ENCODE data around the gene SLC39A2. TPM values are rescaled to one million over a fixed set of nuclear protein-coding genes. Genes with fewer than 3 reads are reported as not detected.
"Not testable (repeated sequence)": the region's sequence is repeated elsewhere in the genome, so short reads cannot be mapped to it uniquely, and the experiment has no call there.

The SLC39A2 gene
- total RNA-seq, 1 experiment from 2014 or later, result not detected

GRCh38 chr14:21038441-21039422 lies 39.6 kb downstream of the SLC39A2 start:
- peak; percentile 70 for DNase-seq (ENCODE audit: low read depth, low spot score)
- in situ Hi-C loops (cut with HindIII; ENCODE audit: low pct_unique_long_range_greater_than_20kb, low sequenced_read_pairs), result no loop called here

- DNase-seq (ENCODE audit: low read depth, low spot score), result peak; percentile 84
- in situ Hi-C loops (cut with HindIII; ENCODE audit: low pct_unique_long_range_greater_than_20kb, low sequenced_read_pairs), result no loop called here
These were observed 40.7 kb downstream of the SLC39A2 start for GRCh38 chr14:21039585-21040369.

- in situ Hi-C loops (cut with HindIII; ENCODE audit: low pct_unique_long_range_greater_than_20kb, low sequenced_read_pairs), result no loop called here
- no peak for DNase-seq (ENCODE audit: low read depth, low spot score)
These were observed 41.4 kb downstream of the SLC39A2 start for GRCh38 chr14:21040370-21040925.

- DNase-seq (ENCODE audit: low read depth, low spot score); in situ Hi-C loops (cut with HindIII; ENCODE audit: low pct_unique_long_range_greater_than_20kb, low sequenced_read_pairs): not testable (repeated sequence)
These were observed 41.8 kb downstream of the SLC39A2 start for GRCh38 chr14:21040941-21041340.

GRCh38 chr14:21041676-21042433 lies 42.8 kb downstream of the SLC39A2 start, which contains the start of gene RNASE7:
TSS of gene RNASE7 (plus strand) at chr14:21042362. CDS start at chr14:21042993, 631 bp downstream.
- DNase-seq (ENCODE audit: low read depth, low spot score), result peak; percentile 44
- in situ Hi-C loops (cut with HindIII; ENCODE audit: low pct_unique_long_range_greater_than_20kb, low sequenced_read_pairs), result no loop called here

GRCh38 chr14:21042918-21043317 lies 43.8 kb downstream of the SLC39A2 start:
- DNase-seq (ENCODE audit: low read depth, low spot score), result no peak
- in situ Hi-C loops (cut with HindIII; ENCODE audit: low pct_unique_long_range_greater_than_20kb, low sequenced_read_pairs), result no loop called here

GRCh38 chr14:21043387-21043973 lies 44.4 kb downstream of the SLC39A2 start:
- DNase-seq (ENCODE audit: low read depth, low spot score), result no peak
- in situ Hi-C loops (cut with HindIII; ENCODE audit: low pct_unique_long_range_greater_than_20kb, low sequenced_read_pairs), result no loop called here

- in situ Hi-C loops (cut with HindIII; ENCODE audit: low pct_unique_long_range_greater_than_20kb, low sequenced_read_pairs), result no loop called here
- DNase-seq (ENCODE audit: low read depth, low spot score), result no peak
These were observed 45.0 kb downstream of the SLC39A2 start for GRCh38 chr14:21043974-21044618.

- in situ Hi-C loops (cut with HindIII; ENCODE audit: low pct_unique_long_range_greater_than_20kb, low sequenced_read_pairs), result no loop called here
- no peak for DNase-seq (ENCODE audit: low read depth, low spot score)
These were observed 48.3 kb downstream of the SLC39A2 start for GRCh38 chr14:21047378-21047781.

GRCh38 chr14:21048638-21049037 lies 49.5 kb downstream of the SLC39A2 start:
- in situ Hi-C loops (cut with HindIII; ENCODE audit: low pct_unique_long_range_greater_than_20kb, low sequenced_read_pairs), result no loop called here
- no peak for DNase-seq (ENCODE audit: low read depth, low spot score)

- DNase-seq (ENCODE audit: low read depth, low spot score), result no peak
These were observed 50.2 kb downstream of the SLC39A2 start for GRCh38 chr14:21049271-21049673.

GRCh38 chr14:21050597-21050996 lies 51.5 kb downstream of the SLC39A2 start:
- in situ Hi-C loops (cut with HindIII; ENCODE audit: low pct_unique_long_range_greater_than_20kb, low sequenced_read_pairs), result no loop called here

More at GRCh38 chr14:21049271-21049673, 50.2 kb downstream of the SLC39A2 start:
- in situ Hi-C loops (cut with HindIII; ENCODE audit: low pct_unique_long_range_greater_than_20kb, low sequenced_read_pairs), result no loop called here

More at GRCh38 chr14:21050597-21050996, 51.5 kb downstream of the SLC39A2 start:
- no peak for DNase-seq (ENCODE audit: low read depth, low spot score)

Small RNAs within 50 kb of the gene (small RNA-seq; reads per million reads assigned to genes)
- gene RN7SL189P, result 0 reads per million in 2 experiments

Other genes with a start within 250 kb of the SLC39A2 start
- gene EDDM3B, start 230.9 kb upstream of the SLC39A2 start, total RNA-seq (2014; rRNA removed; shearing (Covaris generic)), result not detected in 2 replicates
- gene RNASE6, start 218.0 kb upstream of the SLC39A2 start, total RNA-seq (2014; rRNA removed; shearing (Covaris generic)), result not detected in 2 replicates
- 0.21 TPM in 1 of 2 replicates, not detected in the other for gene RNASE1, start 196.4 kb upstream of the SLC39A2 start, total RNA-seq (2014; rRNA removed; shearing (Covaris generic))
- gene RNASE3, start 107.9 kb upstream of the SLC39A2 start, total RNA-seq (2014; rRNA removed; shearing (Covaris generic)), result not detected in 2 replicates
- not detected in 2 replicates for gene RNASE2, start 43.8 kb upstream of the SLC39A2 start, total RNA-seq (2014; rRNA removed; shearing (Covaris generic))
- gene METTL17, start 9.3 kb upstream of the SLC39A2 start, total RNA-seq (2014; rRNA removed; shearing (Covaris generic)), result 38.0 and 47.1 TPM in 2 replicates
- gene NDRG2, start 25.8 kb downstream of the SLC39A2 start, total RNA-seq (2014; rRNA removed; shearing (Covaris generic)), result 12.0 and 13.4 TPM in 2 replicates
- not detected in 2 replicates for gene TPPP2, start 30.9 kb downstream of the SLC39A2 start, total RNA-seq (2014; rRNA removed; shearing (Covaris generic))
- not detected in 2 replicates for gene RNASE13, start 35.5 kb downstream of the SLC39A2 start, total RNA-seq (2014; rRNA removed; shearing (Covaris generic))
- not detected in 2 replicates for gene RNASE7, start 43.1 kb downstream of the SLC39A2 start, total RNA-seq (2014; rRNA removed; shearing (Covaris generic))
- not detected in 2 replicates for gene RNASE8, start 58.5 kb downstream of the SLC39A2 start, total RNA-seq (2014; rRNA removed; shearing (Covaris generic))
- gene ARHGEF40, start 71.0 kb downstream of the SLC39A2 start, total RNA-seq (2014; rRNA removed; shearing (Covaris generic)), result 16.0 and 19.7 TPM in 2 replicates
- gene ZNF219, start 99.4 kb downstream of the SLC39A2 start, total RNA-seq (2014; rRNA removed; shearing (Covaris generic)), result 5.5 and 5.9 TPM in 2 replicates
- 0.11 TPM in 1 of 2 replicates, not detected in the other for gene TMEM253, start 101.8 kb downstream of the SLC39A2 start, total RNA-seq (2014; rRNA removed; shearing (Covaris generic))
- gene OR5AU1, start 156.8 kb downstream of the SLC39A2 start, total RNA-seq (2014; rRNA removed; shearing (Covaris generic)), result not detected in 2 replicates